ENCODE results near the gene FZD10. TPM values are rescaled to one million over a fixed set of nuclear protein-coding genes. Genes with fewer than 3 reads are reported as not detected.

The FZD10 gene
- total and polyA plus RNA-seq, 2 of the 13 experiments (the other 11 are each of a cell fraction or from before 2014, with no cell fraction given): not detected

DNA sequence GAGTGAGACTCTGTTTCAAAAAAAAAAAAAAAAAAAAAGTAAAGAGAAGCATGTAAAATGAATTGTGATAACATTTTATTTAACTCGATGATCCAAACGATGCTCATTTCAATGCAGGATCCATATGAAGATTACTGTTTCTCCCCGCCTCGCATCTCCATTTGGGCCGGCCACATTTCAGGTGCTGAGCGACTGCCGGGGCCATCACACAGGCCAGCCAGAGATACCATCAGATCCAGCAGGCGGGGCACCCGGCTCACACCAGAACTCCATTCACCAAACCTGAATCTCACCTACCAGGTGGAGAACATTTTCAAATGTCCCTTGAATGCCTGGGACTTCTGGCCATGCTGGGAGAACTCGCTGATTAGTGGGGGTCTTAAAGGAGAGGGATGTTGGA is 18.0 kb upstream of the FZD10 start:
- no peak for FAIRE-seq

More for the DNA sequence above, 18.0 kb upstream of the FZD10 start:
- in situ Hi-C loops (cut with HindIII; ENCODE audit: extremely low pct_ligation_motif_present, low pct_unique_long_range_greater_than_20kb): no loop called here
- intact Hi-C loops (cut with micrococcal nuclease; ENCODE audit: unreplicated experiment): no loop called here
- Histone ChIP-seq H3K4me2 (ENCODE audit: low read depth, low read length) (no peak overlapping the region), H3K27me3 (ENCODE audit: control insufficient read depth in 1 of 2, insufficient read depth in 2 of 2, low read length in 2 of 2) (peaks cover 4 to 55% of the 10 kb centered on the region in 2 experiments), H2AFZ (ENCODE audit: low read length) (no peak overlapping the region), H4K20me1 (ENCODE audit: insufficient read depth, low read length) (no peaks in the 10 kb centered on the region), H3K9me3 (ENCODE audit: low read length) (no peaks in the 10 kb centered on the region), H3K4me1 (ENCODE audit: insufficient read depth, low read length) (no peaks in the 10 kb centered on the region), H3K9ac (ENCODE audit: insufficient read depth, low read depth, low read length) (no peak overlapping the region), H3K27ac (ENCODE audit: extremely low read length, insufficient read depth, low read length) (no peak overlapping the region), H3K4me3 (replicated peaks in 1 of 3; ENCODE audit: insufficient read depth in 1 of 3, low read depth in 2 of 3, low read length in 3 of 3) (no peak overlapping the region), H3K79me2 (ENCODE audit: insufficient read depth, low read length) (no peaks in the 10 kb centered on the region), H3K36me3 (replicated peaks in 1 of 2; ENCODE audit: control insufficient read depth in 1 of 2, insufficient read depth in 2 of 2, low read length in 2 of 2) (no peaks in the 10 kb centered on the region)
- no TSS peak for BruUV-seq (replicated peaks)
- POLR2A ChIA-PET: no interaction called here
- 51% methylated on average over 10 of the region's 10 CpGs for WGBS (ENCODE audit: low lambda C conversion rate)
- CTCF ChIA-PET (ENCODE audit: low intra/inter-chr PET ratio, low total read pairs): no interaction called here
- TF ChIP-seq KLF16 (CRISPR knock-in tag; IDR thresholded peaks at IDR 0.05) (no peak), MTF1 (CRISPR knock-in tag; IDR thresholded peaks at IDR 0.05) (no peak), SRF (IDR thresholded peaks at IDR 0.05; ENCODE audit: low read depth, low read length) (no peak), CSRNP2 (CRISPR knock-in tag; conservative IDR thresholded peaks at IDR 0.05; ENCODE audit: low read depth) (no peak), ELF1 (CRISPR knock-in tag; IDR thresholded peaks at IDR 0.05) (no peak), FLYWCH1 (CRISPR knock-in tag; IDR thresholded peaks at IDR 0.05) (no peak), CCAR2 (optimal IDR thresholded peaks at IDR 0.05; ENCODE audit: low read depth, low read length) (no peak), ZNF605 (CRISPR knock-in tag; IDR thresholded peaks at IDR 0.05) (no peak), ZBTB14 (CRISPR knock-in tag; IDR thresholded peaks at IDR 0.05) (no peak), POGZ (CRISPR knock-in tag; IDR thresholded peaks at IDR 0.05) (no peak), CEBPB (IDR thresholded peaks at IDR 0.05; ENCODE audit: borderline replicate concordance, low read depth, low read length) (no peak), STAG1 (CRISPR knock-in tag; IDR thresholded peaks at IDR 0.05) (no peak)
- no peak for ATAC-seq
- no peak for DNase-seq (ENCODE audit: low spot score)

All from HepG2 (cell line).